GM08714 (cell line): Measurements from ENCODE around the gene CPA1.

Experiments
- H3K4me3 ChIP-seq: fragments of 200-500 bp; sonication (Bioruptor generic); 2 replicates; pipeline ENCODE4 v1.5.1; 2014; ENCODE audit warnings: mild to moderate bottlenecking, low read length, inconsistent platforms
- ZNF274 ChIP-seq: IDR thresholded peaks from 2 replicates; pipeline ENCODE4 v1.6.1; 2012; ENCODE audit warnings: mild to moderate bottlenecking, low read depth, low read length

Gene CPA1

DNA sequence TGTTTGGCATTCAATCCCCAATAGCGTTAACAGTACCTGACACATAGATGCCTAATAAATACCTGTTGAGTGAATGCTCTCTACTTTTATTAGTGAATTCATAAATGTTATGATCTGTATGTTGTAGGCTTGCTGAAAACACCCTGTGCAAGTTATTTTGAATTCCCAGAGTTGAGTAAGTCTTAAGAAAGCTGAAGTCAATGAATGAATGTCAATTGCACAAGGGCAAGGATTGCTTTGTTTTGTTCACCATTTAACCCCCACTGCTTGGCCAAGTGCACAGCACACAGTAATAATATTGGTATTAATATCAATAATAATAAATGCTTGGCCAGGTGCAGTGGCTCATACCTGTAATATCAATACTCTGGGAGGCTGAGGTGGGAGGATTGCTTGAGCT lies 10.2 kb downstream of the CPA1 start:
- TF ChIP-seq ZNF274: no peak
- H3K4me3 ChIP-seq: no peak overlapping the region

DNA sequence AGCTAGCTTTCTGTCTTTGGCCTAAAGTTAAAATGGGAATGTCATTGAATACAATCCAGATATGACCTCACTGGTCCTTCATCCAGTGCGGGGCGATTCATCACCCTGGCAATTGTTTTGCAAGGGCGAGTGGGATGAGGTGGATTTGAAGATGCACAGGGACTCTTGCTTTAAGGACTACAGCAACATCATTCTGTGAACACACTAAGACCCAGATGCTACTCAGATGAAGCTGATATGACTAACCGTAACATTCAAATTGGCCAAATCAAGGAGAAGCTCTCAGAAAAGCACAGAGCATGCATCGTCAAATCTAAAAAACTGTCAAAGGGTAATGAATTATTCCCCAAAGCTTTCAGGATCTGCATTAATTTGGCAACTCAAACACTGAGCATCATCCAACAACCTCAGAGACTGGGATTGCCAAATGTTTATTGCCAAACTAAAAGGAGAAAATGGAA lies 12.8 kb downstream of the CPA1 start:
- no peak overlapping the region for H3K4me3 ChIP-seq
- no peak for TF ChIP-seq ZNF274

- no peak overlapping the region for H3K4me3 ChIP-seq
- no peak for TF ChIP-seq ZNF274
These were observed 13.6 kb downstream of the CPA1 start for GRCh38 chr7:130393841-130394411.

- no peak overlapping the region for H3K4me3 ChIP-seq
- TF ChIP-seq ZNF274: no peak
These were observed 14.3 kb downstream of the CPA1 start for GRCh38 chr7:130394421-130395195.

DNA sequence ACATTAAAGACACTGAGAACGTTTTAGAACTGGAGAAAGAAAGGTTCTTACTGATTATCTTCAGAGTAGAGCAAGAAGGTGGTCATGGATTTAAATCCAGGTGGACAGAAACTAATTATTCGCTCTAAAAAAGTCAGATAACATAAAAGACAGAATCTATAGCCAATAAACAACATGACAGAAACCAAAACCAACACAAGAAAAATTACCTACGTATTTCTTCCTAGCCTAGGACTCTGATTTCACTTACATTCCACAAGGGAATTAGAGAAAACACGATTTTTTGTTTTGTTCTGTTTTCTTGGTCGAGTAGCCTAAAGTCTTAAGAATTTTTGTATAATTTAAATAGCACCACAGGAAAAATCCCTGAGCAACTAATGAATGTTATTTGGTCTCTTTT lies 15.1 kb downstream of the CPA1 start:
- no peak for TF ChIP-seq ZNF274
- H3K4me3 ChIP-seq: no peak overlapping the region

DNA sequence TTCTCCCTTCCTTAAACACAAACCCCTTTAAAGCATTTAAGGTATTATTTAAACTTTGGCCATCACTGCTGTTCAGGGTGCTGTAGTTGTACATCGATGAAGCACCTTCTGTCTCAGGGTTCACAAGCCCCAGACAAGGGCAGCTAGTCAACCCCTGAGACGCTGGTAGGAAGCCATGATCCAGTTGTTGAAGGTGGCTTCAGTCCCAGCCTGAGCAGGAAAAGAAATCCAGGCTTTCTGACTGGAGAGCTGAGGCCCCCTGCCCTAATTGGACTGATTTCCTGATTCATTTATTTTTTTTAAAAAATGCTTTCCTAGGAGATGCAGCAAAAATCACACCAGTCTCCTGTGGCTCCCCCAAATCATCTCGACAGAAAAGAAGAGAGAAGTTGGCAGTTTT lies 15.8 kb downstream of the CPA1 start:
- TF ChIP-seq ZNF274: no peak
- no peak overlapping the region for H3K4me3 ChIP-seq

GRCh38 chr7:130397051-130397757 lies 16.9 kb downstream of the CPA1 start:
- no peak overlapping the region for H3K4me3 ChIP-seq
- TF ChIP-seq ZNF274: no peak

GRCh38 chr7:130397758-130398073 lies 17.4 kb downstream of the CPA1 start:
- H3K4me3 ChIP-seq: no peak overlapping the region
- TF ChIP-seq ZNF274: no peak

DNA sequence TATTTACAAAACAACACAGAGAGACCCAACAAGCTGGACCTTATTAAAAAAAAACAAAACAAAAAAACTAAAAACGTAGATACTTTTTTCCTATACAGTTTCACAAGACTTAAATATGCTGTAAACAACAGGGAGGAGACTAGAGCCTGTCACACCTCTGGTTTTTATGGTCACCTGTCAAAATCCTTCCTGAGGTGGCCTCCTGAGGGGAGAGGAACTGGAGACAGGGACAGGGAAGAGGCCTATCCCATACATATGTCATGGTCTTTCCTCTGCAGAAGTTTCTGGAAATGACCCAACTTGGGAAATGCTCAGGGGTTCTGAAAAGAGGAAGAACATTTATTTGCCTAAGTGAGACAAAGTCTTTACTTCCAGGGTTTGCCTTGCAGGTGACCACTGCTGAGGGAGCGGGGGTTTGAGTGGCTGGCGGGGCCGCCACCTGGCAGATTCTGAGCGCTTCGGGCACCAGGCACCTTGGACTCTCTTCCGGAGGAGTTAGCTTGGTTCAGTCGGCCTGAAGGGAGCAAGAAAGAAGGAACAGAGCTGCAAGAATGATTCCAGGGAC lies 18.3 kb downstream of the CPA1 start:
- TF ChIP-seq ZNF274: no peak
- no peak overlapping the region for H3K4me3 ChIP-seq

DNA sequence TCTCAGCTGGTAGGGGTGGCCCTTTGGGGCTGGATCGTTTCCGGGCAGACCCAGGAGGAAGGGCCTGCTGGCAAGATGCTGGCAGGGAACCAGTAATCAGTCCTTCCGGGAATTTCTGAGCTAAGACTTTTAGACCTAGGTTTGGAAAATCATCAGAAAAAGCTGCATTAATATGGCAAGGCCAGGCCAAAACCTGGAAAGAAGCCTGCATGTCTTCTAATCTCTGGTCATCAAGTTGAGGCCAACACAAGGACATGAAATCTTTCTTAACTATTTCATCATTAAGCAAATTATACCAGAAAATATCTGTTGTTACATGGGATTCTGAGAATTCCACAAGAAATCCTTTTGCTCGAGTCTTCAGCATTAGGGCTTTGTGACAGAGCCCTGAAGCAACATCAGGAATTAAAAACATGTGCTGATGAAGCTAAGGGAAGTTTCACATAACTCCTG lies 19.9 kb downstream of the CPA1 start:
- no peak overlapping the region for H3K4me3 ChIP-seq

DNA sequence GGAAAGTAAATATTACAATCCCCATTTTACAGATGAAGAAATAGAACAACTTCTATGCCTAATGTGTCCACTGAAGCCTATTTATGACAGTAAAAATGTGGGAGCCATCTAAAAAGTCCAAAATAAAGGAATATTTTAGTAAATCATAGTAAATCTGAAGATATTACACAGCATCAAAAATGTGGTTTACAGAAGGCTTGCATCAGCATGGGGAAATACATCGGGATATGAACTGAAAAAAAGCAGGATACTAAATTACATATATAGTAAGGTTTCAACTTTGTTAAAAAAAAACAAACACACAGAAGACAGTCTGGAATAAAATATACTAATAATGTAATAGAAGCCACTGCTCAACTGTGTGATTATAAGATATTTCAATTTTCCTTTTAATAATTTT lies 20.8 kb downstream of the CPA1 start:
- TF ChIP-seq ZNF274: no peak
- H3K4me3 ChIP-seq: no peak overlapping the region

More for the DNA sequence above, 19.9 kb downstream of the CPA1 start:
- no peak for TF ChIP-seq ZNF274

- no peak overlapping the region for H3K4me3 ChIP-seq
- no peak for TF ChIP-seq ZNF274
These were observed 21.3 kb downstream of the CPA1 start for GRCh38 chr7:130401578-130401977.

- TF ChIP-seq ZNF274: no peak
- H3K4me3 ChIP-seq: no peak overlapping the region
These were observed 24.7 kb downstream of the CPA1 start for GRCh38 chr7:130405003-130405402.

DNA sequence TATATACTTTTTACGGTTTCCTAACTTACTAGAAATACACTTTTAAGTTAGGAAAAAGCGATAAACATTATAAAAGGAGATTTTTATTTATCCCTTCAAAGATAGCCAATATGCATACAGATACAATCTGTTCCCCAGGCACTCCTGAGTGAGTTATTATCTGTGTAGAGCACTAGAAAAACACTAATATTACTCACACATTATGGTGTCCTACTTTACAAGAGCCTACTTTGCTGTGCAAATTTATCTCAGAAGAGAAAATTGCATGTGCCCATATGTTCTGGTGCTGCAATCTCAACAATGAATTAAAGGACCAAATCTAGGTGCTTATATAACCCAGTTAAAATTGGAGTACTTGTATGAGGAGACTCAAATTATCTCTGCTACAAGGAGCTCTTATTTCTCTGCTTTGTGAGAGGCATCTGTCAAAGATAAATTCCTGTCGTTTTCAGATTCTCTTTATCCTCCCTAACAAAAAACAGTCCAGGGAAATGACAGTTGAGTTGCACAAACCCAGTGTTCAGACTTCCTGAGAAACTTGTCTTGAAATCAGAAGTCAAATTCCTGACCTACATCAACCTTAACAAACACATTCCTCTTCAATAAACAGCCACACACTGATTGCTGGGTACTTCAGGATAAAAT lies 28.9 kb downstream of the CPA1 start:
- no peak for TF ChIP-seq ZNF274

More for the DNA sequence above, 28.9 kb downstream of the CPA1 start:
- no peak overlapping the region for H3K4me3 ChIP-seq
